Measurements from ENCODE around the gene HS6ST3.

Gene HS6ST3

DNA sequence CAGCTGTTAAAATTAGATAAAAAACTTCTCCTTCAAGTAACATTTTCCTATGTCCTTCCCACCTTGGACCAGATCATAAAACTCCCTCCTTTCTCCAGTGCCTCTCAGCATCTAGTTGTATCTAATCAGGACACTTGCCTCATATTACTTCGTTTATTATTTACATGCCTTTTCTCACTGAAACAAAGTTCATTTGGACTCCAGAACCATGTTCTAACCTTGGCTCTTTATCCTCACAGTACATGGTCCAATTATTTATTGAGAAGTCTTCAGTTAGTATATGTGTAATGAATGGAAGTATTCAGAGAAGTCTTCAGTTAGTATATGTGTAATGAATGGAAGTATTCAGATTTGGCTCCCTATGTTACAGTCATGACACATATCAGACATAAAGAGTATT, 561.7 kb downstream of the HS6ST3 start:
- H3K36me3 ChIP-seq (ENCODE audit: insufficient read depth, low read length): no peaks in the 10 kb centered on the region
- no peaks in the 10 kb centered on the region for H3K27me3 ChIP-seq (ENCODE audit: insufficient read depth, low read length)
- no peak overlapping the region for H2AFZ ChIP-seq (ENCODE audit: low read length)
- no peak overlapping the region for H3K9ac ChIP-seq (ENCODE audit: low read length)
- H3K4me3 ChIP-seq (ENCODE audit: low read depth, low read length, poor library complexity, severe bottlenecking): no peak overlapping the region
- H3K9me2 ChIP-seq (ENCODE audit: low read depth, low read length): no peaks in the 10 kb centered on the region
- H3K79me2 ChIP-seq (ENCODE audit: insufficient read depth, low read length): no peaks in the 10 kb centered on the region
- H4K20me1 ChIP-seq (ENCODE audit: insufficient read depth, low read length): no peaks in the 10 kb centered on the region
- H3K4me2 ChIP-seq (ENCODE audit: low read length): no peak overlapping the region
- no peak overlapping the region for H3K27ac ChIP-seq (ENCODE audit: low read depth, low read length, poor library complexity, severe bottlenecking)
- no peaks in the 10 kb centered on the region for H3K9me3 ChIP-seq (ENCODE audit: low read length)
- H3K4me1 ChIP-seq (ENCODE audit: insufficient read depth, low read length, severe bottlenecking): no peaks in the 10 kb centered on the region
- no peak for TF ChIP-seq EZH2 (IDR thresholded peaks at IDR 0.05; ENCODE audit: borderline replicate concordance, low read length)
- TF ChIP-seq CTCF (IDR thresholded peaks at IDR 0.05; ENCODE audit: low read length): no peak
- no peaks in the 10 kb centered on the region for H3F3A ChIP-seq (ENCODE audit: insufficient read depth, low read length)

DNA sequence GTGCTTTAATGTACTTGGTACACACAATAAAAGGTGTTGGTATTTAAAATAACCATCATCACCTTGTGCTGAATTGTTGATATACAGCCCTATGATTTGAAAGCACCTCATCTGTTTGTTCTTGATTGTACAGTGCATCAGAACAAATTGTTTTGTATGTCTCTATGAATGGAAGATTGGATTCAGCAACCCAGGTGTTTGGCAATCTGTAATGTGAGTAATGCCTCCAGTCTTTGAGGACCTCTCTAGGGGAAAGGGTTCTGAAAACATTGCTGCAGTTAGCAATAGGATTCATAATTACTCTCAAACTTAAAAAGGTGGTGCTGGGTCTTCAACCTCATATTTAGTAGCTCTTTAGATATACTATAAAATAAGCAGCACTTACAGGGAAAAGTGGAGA, 562.6 kb downstream of the HS6ST3 start:
- Histone ChIP-seq H4K20me1 (ENCODE audit: insufficient read depth, low read length) (no peaks in the 10 kb centered on the region), H3K79me2 (ENCODE audit: insufficient read depth, low read length) (no peaks in the 10 kb centered on the region), H3K4me1 (ENCODE audit: insufficient read depth, low read length, severe bottlenecking) (no peaks in the 10 kb centered on the region), H2AFZ (ENCODE audit: low read length) (no peak overlapping the region), H3K9me2 (ENCODE audit: low read depth, low read length) (no peaks in the 10 kb centered on the region), H3K36me3 (ENCODE audit: insufficient read depth, low read length) (no peaks in the 10 kb centered on the region), H3K4me2 (ENCODE audit: low read length) (no peak overlapping the region), H3K4me3 (ENCODE audit: low read depth, low read length, poor library complexity, severe bottlenecking) (no peak overlapping the region), H3K27ac (ENCODE audit: low read depth, low read length, poor library complexity, severe bottlenecking) (no peak overlapping the region), H3K27me3 (ENCODE audit: insufficient read depth, low read length) (no peaks in the 10 kb centered on the region), H3K9ac (ENCODE audit: low read length) (no peak overlapping the region), H3F3A (ENCODE audit: insufficient read depth, low read length) (no peaks in the 10 kb centered on the region), H3K9me3 (ENCODE audit: low read length) (no peaks in the 10 kb centered on the region)
- no peak for TF ChIP-seq CTCF (IDR thresholded peaks at IDR 0.05; ENCODE audit: low read length)
- no peak for TF ChIP-seq EZH2 (IDR thresholded peaks at IDR 0.05; ENCODE audit: borderline replicate concordance, low read length)

DNA sequence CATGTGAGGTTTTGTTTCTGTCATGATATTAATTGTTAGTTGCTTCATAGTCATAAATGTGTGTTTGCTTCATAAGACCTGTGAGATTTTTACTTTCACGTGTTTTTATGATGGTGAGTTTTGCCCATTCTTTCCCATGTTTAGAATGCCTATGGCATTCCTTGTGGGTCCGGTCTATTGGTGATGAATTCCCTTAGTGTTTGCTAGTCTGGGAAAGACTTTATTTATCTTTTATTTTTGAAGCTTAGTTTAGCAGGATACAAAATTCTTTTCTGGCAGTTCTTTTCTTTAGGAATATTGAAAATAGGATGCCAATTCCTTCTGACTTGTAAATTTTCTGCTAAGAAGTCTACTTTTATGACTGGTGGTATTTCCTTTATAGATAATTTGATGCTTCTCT, 571.7 kb downstream of the HS6ST3 start:
- Histone ChIP-seq H3K79me2 (ENCODE audit: insufficient read depth, low read length) (no peaks in the 10 kb centered on the region), H3K9ac (ENCODE audit: low read length) (no peak overlapping the region)

More for the DNA sequence above, 571.7 kb downstream of the HS6ST3 start:
- no peaks in the 10 kb centered on the region for H3K4me1 ChIP-seq (ENCODE audit: insufficient read depth, low read length, severe bottlenecking)
- no peaks in the 10 kb centered on the region for H3K9me3 ChIP-seq (ENCODE audit: low read length)
- no peak overlapping the region for H3K4me3 ChIP-seq (ENCODE audit: low read depth, low read length, poor library complexity, severe bottlenecking)
- TF ChIP-seq CTCF (IDR thresholded peaks at IDR 0.05; ENCODE audit: low read length) (no peak), EZH2 (IDR thresholded peaks at IDR 0.05; ENCODE audit: borderline replicate concordance, low read length) (no peak)
- no peaks in the 10 kb centered on the region for H3F3A ChIP-seq (ENCODE audit: insufficient read depth, low read length)
- H3K27ac ChIP-seq (ENCODE audit: low read depth, low read length, poor library complexity, severe bottlenecking): no peak overlapping the region
- no peaks in the 10 kb centered on the region for H3K27me3 ChIP-seq (ENCODE audit: insufficient read depth, low read length)
- H3K36me3 ChIP-seq (ENCODE audit: insufficient read depth, low read length): no peaks in the 10 kb centered on the region
- H2AFZ ChIP-seq (ENCODE audit: low read length): no peak overlapping the region
- H3K4me2 ChIP-seq (ENCODE audit: low read length): no peak overlapping the region
- no peaks in the 10 kb centered on the region for H4K20me1 ChIP-seq (ENCODE audit: insufficient read depth, low read length)
- no peaks in the 10 kb centered on the region for H3K9me2 ChIP-seq (ENCODE audit: low read depth, low read length)

Measured in OCI-LY1 (cell line).